ENCODE measurements around the gene MOB2.

GRCh38 chr11:1421291-1421690 lies 65.3 kb downstream of the MOB2 start:
- TF ChIP-seq, protein P1, sequence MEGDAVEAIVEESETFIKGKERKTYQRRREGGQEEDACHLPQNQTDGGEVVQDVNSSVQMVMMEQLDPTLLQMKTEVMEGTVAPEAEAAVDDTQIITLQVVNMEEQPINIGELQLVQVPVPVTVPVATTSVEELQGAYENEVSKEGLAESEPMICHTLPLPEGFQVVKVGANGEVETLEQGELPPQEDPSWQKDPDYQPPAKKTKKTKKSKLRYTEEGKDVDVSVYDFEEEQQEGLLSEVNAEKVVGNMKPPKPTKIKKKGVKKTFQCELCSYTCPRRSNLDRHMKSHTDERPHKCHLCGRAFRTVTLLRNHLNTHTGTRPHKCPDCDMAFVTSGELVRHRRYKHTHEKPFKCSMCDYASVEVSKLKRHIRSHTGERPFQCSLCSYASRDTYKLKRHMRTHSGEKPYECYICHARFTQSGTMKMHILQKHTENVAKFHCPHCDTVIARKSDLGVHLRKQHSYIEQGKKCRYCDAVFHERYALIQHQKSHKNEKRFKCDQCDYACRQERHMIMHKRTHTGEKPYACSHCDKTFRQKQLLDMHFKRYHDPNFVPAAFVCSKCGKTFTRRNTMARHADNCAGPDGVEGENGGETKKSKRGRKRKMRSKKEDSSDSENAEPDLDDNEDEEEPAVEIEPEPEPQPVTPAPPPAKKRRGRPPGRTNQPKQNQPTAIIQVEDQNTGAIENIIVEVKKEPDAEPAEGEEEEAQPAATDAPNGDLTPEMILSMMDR (IDR thresholded peaks at IDR 0.05 in 2 of 3, conservative IDR thresholded peaks at IDR 0.05 in 1 of 3; ENCODE audit: insufficient read depth in 2 of 3, low read depth in 1 of 3, low read length in 3 of 3) = no peak
- TF ChIP-seq ZNF740 (CRISPR knock-in tag; IDR thresholded peaks at IDR 0.05) (no peak), ZNF740 (tag; IDR thresholded peaks at IDR 0.05) (no peak), FOXM1 (IDR thresholded peaks at IDR 0.05; ENCODE audit: low read depth) (no peak), FOXM1 (CRISPR knock-in tag; IDR thresholded peaks at IDR 0.05; ENCODE audit: low read depth) (no peak), ZSCAN29 (IDR thresholded peaks at IDR 0.05) (no peak), ZNF217 (CRISPR knock-in tag; IDR thresholded peaks at IDR 0.05) (no peak), MXI1 (IDR thresholded peaks at IDR 0.05; ENCODE audit: low read depth, low read length) (no peak), BRD4 (IDR thresholded peaks at IDR 0.05) (no peak), NFATC3 (IDR thresholded peaks at IDR 0.05) (no peak), ATF3 (IDR thresholded peaks at IDR 0.05) (no peak), ATF3 (CRISPR knock-in tag; conservative IDR thresholded peaks at IDR 0.05) (no peak)
